HEK293T (cell line): Measurements from ENCODE around the gene PSKH1.

Experiments used
- ARNT ChIP-seq: fragments of 450-650 bp; IDR thresholded peaks from 2 replicates; pipeline ENCODE4 v1.6.1; 2017; ENCODE audit warnings: mild to moderate bottlenecking
- CTBP1 ChIP-seq: fragments of 450-650 bp; IDR thresholded peaks from 2 replicates; pipeline ENCODE4 v1.6.1; 2016; ENCODE audit warnings: borderline replicate concordance
- ELF4 ChIP-seq: fragments of 450-650 bp; IDR thresholded peaks from 2 replicates; pipeline ENCODE4 v1.6.1; 2017; ENCODE audit warnings: antibody characterized with exemption
- FOXM1 ChIP-seq: fragments of 450-650 bp; IDR thresholded peaks from 2 replicates; pipeline ENCODE4 v1.6.1; 2017; ENCODE audit warnings: mild to moderate bottlenecking, borderline replicate concordance
- HDGF ChIP-seq: fragments of 450-650 bp; IDR thresholded peaks from 2 replicates; pipeline ENCODE4 v1.6.1; 2017; ENCODE audit warnings: antibody characterized with exemption, borderline replicate concordance
- SP1 ChIP-seq: fragments of 450-650 bp; IDR thresholded peaks from 2 replicates; pipeline ENCODE4 v1.6.1; 2017
- SUZ12 ChIP-seq: fragments of 450-650 bp; IDR thresholded peaks from 2 replicates; pipeline ENCODE4 v1.6.1; 2016; ENCODE audit warnings: mild to moderate bottlenecking
- ZNF384 ChIP-seq: fragments of 450-650 bp; IDR thresholded peaks from 2 replicates; pipeline ENCODE4 v1.6.1; 2016

DNA sequence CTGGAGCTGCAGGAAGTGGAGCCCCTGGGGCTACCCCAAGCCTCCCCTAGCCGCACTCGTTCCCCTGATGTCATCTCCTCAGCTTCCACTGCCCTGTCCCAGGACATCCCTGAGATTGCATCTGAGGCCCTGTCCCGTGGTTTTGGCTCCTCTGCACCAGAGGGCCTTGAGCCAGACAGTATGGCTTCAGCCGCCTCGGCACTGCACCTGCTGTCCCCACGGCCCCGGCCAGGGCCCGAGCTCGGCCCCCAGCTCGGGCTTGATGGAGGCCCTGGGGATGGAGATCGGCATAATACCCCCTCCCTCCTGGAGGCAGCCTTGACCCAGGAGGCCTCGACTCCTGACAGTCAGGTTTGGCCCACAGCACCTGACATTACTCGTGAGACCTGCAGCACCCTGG, 12.5 kb upstream of the PSKH1 start:
- no peak for TF ChIP-seq ARNT
- no peak for TF ChIP-seq ELF4
- no peak for TF ChIP-seq SP1
- TF ChIP-seq FOXM1 = no peak
- TF ChIP-seq CTBP1 = no peak
- TF ChIP-seq ZNF384 = no peak
- TF ChIP-seq HDGF = no peak
- TF ChIP-seq SUZ12 = no peak
